GM19239 (cell line): ENCODE data around the gene GARNL3.

Experiments used
- DNase-seq: peaks from one replicate; pipeline ENCODE4 v3.0.0; 2011; ENCODE audit warnings: low spot score; ENCODE audit not compliant: insufficient read length
- FAIRE-seq: peaks from 2 replicates; lab custom pipeline; 2011; peaks lifted over from hg19 to GRCh38; lab: Jason Lieb, UNC

GARNL3 gene

GRCh38 chr9:127336506-127337352 lies 72.2 kb downstream of the GARNL3 start:
- FAIRE-seq (no peak), DNase-seq (no peak)

DNA sequence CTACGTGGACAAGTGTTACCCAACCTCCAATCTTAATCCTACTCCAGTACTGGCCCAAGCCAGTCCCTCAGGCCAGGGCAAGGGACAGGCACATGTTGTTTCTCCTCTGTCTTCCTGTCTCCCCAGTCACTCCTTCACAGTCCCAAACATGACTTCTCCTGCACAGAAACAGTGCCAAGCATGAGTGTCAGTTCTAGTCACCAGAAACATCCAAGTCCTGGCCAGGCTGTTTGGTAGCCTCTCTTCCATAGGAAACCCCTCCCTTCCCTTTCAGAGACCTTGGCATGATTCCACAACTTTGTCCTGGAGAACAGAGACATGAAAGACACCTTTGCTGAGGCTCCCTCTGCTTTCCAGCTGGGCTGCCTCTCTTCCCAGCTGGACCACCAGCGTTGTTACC lies 76.1 kb downstream of the GARNL3 start:
- FAIRE-seq: no peak
- DNase-seq: no peak

DNA sequence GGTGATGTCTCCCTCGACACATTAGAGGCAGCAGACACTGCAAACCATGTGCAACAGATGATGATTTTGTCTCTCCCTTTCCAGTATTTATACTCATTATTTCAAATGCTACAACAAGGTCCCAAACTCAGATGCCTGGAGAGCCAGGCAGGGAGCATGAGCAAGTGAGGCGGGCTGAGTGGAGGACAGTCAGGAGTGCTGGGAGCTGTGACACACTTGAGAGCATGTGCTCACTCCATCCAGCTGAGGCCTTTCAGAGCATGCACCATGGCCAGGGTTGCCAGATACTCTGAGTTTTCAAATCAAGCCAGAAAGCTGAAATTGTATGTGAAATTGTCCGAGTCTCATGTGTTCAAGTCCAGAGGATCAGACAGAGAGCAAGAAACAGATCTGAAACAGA lies 76.6 kb downstream of the GARNL3 start:
- FAIRE-seq (no peak), DNase-seq (no peak)

DNA sequence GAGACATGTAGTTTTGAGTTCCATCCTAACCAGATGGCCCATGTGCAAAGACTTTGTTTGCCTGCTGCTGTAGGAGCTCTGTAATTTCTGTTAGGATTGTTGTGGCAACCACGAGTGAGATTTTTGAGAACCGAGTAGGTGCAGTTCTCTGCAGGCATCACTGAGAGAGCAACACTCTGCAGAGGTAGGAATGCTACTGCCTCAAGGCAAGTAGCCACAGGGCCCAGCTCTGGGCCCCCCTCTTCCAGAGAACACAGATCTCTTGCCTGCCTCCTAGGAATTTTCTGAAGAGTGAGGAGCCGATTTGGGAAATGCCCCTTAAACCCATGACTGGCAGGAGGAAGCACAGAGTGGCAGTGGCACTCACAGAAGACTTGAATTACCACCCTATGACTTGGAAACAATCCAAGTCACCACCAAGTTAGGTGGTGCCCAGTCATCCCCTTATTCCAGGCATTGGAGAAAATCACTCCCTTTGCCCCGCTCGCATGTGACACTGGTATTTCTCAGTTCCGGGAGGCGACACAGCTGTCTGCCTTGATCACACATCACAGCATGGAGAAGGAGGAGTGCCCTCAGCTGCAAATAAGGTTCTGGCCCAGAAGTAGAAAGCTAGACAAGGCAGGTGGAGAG lies 79.9 kb downstream of the GARNL3 start:
- DNase-seq (no peak), FAIRE-seq (no peak)

- DNase-seq (no peak), FAIRE-seq (no peak)
These were observed 81.0 kb downstream of the GARNL3 start for GRCh38 chr9:127345566-127345965.

DNA sequence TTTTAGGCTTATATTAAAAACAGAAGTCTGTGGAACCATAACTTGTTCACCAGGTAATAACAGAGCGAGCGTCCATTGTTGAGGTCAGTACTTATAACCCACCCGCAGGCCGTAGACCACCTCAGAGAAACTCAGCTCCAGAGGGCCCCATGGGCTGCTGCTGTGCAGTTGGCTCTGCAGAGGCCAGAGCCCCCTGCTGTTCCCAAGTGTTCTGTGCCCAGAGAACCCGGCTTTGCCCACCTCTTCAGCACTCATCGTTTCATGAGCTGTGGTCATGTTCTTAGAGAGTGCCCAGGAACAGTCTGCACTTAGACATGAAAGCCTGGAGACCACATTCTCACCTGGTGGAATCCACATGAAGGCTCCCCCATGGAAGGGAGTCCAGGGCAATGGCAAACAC lies 82.0 kb downstream of the GARNL3 start:
- DNase-seq: no peak
- FAIRE-seq: no peak

DNA sequence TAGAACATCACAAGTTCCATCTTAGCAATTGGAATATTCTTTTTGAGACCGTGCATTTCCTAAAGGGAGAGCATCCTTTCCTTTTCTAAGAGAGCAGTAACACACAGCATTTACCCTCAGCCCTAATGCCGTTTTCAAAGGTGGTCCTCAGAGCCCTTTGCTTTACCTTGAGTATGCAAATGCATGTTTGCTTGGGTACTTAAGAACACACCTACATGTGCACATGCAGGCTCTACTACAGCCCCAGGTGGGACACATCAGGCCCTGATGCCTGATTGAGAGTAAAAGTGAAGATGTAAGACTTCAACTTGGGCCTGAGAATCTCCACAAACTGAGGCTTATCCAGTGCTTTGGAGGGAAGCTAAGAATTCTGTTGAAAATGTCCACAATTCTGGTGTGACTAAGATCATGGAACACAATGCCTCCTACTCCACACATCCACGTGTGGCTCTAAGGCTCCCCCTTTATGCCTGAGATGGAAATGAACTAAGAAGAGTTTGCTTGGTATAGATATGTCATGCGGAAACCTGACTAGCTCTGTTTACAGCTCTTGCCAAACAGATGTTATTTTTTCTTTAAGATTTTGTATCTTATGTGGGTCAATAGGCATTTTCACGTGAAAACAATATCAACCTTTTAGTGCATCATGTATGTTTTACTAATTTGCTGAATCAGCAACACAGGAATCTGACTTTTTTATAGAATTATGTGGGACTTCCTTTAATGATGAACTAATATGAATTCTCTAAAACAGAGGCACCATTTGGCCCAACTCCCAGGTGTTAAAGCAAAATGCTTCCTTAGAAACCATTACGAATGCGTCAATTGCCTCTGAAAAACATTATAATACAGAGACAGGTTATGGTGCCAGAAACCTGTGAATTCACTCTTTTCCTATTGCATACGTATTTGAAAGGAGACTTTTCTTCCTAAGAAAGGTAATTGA lies 83.5 kb downstream of the GARNL3 start:
- FAIRE-seq: no peak

GRCh38 chr9:127349483-127350113 lies 85.0 kb downstream of the GARNL3 start:
- no peak for DNase-seq
- no peak for FAIRE-seq

More for the DNA sequence above, 83.5 kb downstream of the GARNL3 start:
- peak; percentile 14 for DNase-seq

DNA sequence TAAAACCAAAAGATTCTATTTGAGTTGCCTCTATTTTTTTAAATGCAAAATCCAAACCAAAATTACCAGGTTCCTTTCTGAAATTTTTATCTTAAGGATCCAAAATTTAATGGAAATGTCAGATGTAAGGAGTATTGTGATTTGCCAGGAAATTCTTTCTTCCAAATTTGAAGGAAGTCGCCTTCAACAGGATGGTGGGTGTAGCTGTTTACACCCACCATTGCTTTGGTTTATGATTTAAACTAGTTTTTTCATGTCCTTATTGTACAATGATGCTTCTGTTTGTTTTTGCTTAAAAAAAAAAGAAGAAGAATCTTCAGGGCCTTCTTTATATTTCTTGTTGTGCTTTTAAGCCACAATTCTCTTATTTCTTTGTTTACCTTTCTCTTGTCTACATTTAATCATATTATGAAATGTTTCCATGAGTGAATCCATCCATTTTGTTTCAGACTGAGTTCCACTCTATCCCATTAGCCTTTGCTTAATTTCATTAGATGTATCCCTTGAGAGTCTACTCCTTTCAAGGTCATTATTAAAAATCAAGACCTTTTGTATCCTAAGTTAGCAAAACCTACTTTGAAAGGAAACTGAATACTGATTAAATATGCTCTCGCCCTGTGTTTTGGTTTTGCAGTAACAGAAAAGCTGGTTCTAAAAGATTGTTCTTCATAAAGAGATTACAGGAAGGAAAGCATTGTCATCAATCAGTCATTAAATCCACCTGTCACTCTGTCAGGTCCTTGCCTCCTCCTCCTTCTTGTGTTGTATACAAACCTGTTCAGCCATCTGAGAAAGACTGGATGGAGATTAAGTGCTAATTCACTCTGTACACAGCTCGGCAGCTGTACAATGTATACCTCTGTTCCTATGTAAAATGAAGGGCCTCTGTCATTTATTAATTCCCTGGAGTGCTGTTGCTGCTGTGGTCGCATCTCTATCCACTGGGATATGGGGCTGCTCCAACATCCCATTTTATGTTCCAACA lies 86.9 kb downstream of the GARNL3 start:
- DNase-seq (no peak), FAIRE-seq (no peak)

- no peak for DNase-seq
- FAIRE-seq: no peak
These were observed 89.3 kb downstream of the GARNL3 start for GRCh38 chr9:127353882-127354281.

- FAIRE-seq: no peak
- DNase-seq: no peak
These were observed 92.3 kb downstream of the GARNL3 start for GRCh38 chr9:127356906-127357305.

- FAIRE-seq (no peak), DNase-seq (no peak)
These were observed 93.5 kb downstream of the GARNL3 start for GRCh38 chr9:127358023-127358535.

DNA sequence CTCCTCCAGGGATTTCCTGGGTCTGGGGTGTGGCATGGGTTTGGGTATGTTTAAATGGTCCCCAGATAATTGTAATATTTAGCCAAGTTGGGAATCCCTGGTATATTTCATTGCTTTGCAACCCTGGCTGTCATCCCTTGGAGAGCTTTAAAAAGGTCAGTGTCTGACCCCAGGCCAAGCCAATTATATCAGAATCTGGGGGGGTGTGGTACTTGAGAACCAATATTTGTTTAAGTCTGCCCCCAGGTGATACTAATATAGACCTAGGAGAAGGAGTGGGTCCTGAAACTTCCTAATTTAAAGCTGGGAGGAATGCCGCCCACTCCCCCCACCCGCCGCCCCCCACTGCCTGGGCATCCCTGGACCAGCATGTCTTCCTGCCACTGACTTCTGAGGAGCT lies 94.2 kb downstream of the GARNL3 start:
- FAIRE-seq (no peak), DNase-seq (no peak)

GRCh38 chr9:127360250-127360649 lies 95.7 kb downstream of the GARNL3 start:
- no peak for FAIRE-seq
- no peak for DNase-seq

GRCh38 chr9:127360829-127361228 lies 96.3 kb downstream of the GARNL3 start:
- DNase-seq: no peak

GRCh38 chr9:127361561-127361960 lies 97.0 kb downstream of the GARNL3 start:
- DNase-seq (no peak), FAIRE-seq (peak; percentile 47)

More at GRCh38 chr9:127360829-127361228, 96.3 kb downstream of the GARNL3 start:
- no peak for FAIRE-seq

DNA sequence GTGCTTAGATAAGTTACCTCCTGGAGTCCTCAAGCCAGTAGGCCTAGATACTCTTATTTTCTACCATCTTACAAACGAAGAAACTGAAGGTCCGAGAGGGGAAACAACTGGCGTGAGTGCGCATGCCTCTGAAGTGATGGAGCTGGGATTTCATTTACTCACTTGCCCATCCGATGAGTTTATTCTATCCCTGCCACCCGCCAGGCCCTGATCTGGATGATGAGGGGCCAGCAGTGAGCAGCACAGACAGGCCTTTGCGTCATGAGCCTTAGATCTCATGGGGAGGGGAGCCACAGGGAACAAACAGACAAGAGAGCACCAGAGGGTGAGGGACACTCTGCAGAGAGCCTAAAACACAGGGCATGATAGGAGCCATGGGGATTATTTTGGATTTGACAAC lies 98.3 kb downstream of the GARNL3 start:
- FAIRE-seq (no peak), DNase-seq (no peak)

GRCh38 chr9:127365461-127365860 lies 100.9 kb downstream of the GARNL3 start:
- no peak for DNase-seq
- no peak for FAIRE-seq

DNA sequence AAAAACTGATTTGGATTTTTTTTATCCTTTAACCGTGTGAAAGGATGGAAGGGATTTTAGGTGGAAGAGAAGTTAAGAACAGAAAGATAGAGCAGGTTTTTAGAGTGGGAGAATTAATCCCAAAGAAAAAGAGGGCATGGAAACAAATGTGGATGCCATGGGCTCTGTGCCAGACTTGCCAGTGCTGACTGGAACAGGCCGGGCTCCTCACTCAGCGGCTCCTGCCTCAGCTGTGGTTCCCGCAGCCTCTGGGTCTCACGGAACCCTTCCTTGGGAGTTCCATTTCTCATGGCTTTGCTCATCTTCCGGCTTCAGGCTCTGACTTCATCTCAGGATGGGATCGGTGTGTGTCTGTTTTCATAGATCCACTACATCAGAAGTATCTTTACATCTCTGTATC lies 102.0 kb downstream of the GARNL3 start:
- no peak for FAIRE-seq
- DNase-seq: no peak
